IPS-NIHi7 (cell line): ENCODE data around the gene TC2N.
A peak's percentile ranks its signal among the peaks of the same experiment; 100 is the strongest.
"Not testable (repeated sequence)": the region's sequence is repeated elsewhere in the genome, so short reads cannot be mapped to it uniquely, and the experiment has no call there.

Experiments used
- DNase-seq: peaks from one replicate; pipeline ENCODE4 v3.0.0; 2012; ENCODE audit warnings: mixed read lengths; ENCODE audit errors: extremely low spot score

The TC2N gene

DNA sequence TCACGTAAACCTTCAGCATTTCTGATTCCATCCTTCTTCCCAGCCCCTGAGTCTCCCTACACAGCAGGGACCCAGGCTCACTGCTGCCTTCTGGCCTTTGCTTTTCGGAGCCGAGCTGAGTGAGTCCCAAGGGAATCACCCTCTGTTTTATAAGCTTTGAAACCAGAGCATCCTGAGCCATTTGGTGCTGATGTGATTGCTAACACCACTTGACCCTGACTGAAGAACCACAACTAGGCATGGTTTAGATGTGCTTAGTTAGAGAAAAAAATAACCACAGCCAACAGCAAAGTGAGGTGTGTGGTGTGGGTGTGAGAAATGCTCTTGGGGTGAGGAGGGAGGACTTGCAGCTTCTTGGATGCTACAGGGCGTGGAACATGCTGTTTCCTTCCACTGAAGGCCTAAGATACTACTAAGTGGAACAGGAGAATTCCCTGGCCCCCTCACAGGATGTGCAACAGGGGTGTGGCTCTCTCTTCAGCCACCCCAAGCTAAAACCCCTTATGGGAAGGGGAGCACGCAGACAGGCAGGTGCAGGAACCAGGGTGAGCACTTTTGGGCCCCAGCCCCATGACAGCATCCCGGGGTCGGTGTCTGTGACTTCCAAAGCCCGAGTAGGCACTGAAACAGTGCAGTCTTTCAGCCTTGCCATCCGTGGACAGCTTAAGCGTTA, at the start of gene TC2N:
TC2N (minus strand) TSS at position 221 of the 673 bp plus-strand sequence. CDS start 53,767 bp downstream, outside the sequence.
- no peak for DNase-seq

DNA sequence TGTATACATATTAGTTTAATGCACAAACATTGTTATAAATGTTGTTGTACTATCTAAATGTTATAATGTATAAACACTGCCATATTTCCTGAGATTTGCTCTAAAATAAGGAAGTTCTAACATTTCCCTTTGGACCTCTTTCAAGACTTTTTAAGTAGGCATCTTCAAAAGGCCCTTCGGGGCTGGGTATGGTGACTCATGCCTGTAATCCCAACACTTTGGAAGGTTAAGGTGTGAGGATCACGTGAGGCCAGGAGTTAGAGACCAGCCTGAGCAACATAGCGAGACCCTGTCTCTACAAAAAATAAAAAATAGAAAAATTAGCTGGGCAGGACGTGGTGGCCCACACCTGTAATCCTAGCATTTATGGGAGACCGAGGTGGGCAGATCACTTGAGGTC, 44.7 kb upstream of the TC2N start:
- no peak for DNase-seq

DNA sequence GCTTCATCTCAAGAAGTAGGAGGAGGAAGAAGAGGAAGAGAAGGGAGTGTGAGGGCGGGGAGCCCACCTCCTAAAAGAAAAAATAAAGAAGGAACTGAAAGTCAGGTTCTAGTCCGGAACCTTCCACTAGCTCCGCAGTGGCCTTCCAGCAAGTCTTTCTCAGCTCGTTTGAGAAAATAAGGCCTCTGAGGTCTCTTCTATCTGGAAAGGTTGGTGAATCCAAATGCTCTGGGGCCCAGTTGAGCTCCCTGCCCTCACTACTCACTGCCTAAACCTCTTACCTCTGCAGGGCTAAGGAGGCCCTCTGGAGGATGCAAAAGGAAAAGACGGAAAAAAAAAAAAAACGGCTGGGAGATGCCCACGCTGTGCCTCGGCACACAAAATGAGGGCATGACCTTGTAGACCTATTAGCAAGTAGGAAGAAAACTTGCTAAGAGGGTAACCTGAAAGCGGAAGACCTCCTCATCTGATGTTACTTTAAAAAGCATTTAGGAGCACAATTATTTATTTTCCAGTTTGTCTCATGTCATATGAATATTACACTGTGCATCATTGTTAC, 44.2 kb upstream of the TC2N start:
- DNase-seq, result peak; percentile 85

DNA sequence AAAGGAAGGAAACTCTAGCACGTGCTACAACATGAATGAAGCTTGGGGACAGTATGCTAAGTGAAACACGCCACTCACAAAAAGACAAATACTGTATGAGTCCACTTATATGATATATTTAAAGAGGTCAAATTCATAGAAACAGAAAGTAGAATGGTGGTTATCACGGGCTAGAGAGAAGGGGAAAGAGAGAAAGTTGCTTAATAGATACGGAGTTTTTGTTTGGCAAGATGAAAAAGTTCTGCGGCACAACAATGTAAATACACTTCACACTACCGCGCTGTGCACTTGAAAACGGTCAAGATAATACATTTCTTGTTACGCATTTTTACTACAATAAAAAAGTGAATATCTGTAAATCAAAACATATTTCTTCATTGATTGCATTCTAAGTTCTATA, 42.9 kb upstream of the TC2N start:
- DNase-seq, result no peak

DNA sequence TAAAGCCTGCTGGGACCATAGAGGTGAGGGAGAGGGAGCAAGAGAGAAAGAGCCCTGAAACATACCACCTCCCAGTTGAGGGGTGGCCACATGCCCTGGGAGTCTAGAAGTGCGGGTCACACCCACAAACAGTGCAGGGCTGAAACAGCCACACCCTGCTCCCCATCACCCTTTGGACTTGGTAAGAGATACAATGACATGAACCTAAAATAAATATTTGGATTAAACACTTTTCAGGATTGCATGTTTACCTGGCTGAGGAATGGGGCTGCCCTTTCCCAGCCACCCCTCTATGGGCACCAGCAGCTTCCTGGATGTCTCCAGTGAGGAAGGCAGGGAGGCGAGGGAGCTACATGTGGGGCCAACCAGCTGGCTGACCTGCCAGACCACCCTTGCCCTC, 39.0 kb upstream of the TC2N start:
- no peak for DNase-seq

DNA sequence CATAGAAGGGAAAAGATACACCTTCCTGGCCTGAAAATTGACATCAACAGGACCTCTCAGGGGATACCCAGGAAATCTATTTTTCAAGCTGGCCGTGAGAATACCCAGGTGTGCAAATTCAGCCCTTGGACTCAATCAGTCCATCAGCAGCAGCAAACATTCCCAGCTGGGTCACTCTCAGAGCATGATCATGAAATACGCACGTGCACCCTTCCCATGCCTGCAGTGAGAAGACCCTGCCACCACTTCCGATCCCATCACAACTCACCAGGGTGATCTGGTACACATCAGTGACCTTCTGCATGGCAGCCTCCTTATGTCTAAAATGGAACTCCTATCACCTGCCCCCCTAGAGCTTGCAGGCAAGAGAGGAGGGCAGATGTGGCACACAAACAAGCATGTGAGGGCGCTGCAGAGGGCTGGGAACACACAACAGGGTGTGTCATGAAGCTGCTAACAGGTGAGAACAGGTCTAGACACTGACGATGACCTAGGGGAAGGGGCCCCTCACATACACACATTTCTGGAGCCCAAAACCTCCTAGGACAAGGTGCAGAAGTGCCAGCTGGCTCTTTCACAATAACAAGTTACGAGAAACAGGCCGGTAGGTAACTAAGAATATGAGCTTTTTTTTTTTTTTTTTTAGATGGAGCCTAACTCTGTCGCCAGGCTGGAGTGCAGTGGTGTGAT, 37.8 kb upstream of the TC2N start:
- no peak for DNase-seq

DNA sequence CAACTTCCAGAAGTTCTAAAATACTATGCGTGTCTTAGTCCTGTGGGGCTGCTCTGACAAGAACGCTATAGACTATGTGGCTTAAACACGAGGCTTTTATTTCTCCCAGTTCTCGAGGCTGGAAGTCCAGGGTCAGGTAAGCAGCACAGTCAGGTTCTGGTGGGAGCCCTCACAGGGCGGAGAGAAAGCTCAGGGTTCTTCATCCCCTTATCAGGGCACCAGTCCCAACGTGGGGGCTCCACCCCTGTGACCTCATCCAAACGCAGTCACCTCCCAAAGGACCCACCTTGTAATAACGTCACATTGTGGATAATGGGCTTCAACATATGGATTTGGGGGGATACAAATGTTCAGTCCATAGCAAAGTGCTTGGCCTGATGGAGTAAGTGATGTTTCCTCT, 37.1 kb upstream of the TC2N start:
- no peak for DNase-seq

DNA sequence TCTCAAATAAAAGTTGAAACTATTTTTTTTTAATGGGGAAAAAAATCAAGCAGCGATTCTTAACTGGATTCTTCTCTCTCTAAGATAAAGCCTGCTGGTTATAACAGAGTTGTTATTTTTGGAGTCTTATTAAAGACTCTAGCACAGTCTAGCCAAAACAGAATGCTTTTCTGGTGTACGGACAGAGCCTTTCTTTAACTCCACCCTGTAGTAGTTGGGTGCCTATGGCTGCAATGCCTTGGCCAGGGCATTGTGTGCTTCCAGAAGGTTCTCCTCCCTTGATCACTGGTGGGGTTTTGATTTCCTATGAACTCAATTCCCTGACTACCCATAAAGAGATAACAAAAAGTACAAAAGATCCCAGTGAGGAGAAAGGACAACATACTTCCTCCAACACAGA, 35.7 kb upstream of the TC2N start:
- no peak for DNase-seq

DNA sequence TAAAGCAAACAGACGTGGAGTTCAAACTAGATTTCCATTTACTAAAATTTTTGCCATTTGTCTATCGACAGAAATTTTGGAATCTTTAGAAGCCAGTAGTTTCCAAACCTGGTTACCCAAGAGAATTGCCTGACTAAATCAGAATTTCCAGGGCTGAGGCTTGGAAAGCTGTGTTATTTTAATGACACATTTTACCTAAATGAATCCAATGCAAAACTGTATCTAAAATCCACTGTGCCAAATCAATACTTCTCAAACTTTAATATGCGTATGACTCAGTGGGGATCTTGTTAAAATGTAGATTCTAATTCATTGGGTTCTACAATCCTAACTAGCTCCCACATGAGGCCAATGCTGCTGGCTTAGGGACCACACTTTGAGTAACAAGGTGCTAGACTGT, 35.0 kb upstream of the TC2N start:
- DNase-seq, result no peak

DNA sequence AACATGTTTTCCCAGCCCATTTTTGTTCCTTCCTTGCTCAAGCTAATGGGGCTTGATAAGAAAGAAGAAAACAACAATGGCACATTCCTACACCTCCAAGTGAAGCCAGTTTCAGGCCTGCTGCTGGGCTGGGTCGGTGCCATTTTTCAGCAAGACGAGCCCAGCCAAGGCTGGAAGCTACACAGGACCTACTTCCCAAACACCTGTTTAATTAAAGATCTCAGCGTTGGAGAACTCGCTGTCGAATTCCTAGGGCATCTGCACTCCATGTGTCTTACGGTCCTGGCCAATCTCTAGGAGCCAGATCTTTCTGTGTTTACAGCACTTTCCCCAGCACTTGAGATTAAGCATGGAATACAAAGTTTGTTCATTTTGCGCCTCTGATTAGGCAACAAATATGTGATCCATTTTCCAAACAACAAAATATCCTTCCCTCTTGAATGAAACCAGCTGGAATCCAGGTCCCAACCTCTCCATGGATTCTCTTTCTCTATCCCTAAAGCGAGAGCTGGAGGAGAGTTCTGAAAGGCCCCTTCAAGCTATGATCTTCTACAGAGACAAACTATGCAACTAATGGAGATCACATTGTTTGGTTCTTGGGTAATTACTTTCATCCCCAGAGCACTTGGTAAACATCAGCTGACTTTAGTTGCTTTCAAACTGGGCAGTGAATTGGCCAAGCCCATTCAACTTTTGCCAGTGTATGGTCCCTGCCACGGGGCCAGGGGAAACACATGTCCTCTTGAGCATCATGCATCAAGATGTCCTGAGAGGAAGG, 34.3 kb upstream of the TC2N start:
- DNase-seq, result no peak

DNA sequence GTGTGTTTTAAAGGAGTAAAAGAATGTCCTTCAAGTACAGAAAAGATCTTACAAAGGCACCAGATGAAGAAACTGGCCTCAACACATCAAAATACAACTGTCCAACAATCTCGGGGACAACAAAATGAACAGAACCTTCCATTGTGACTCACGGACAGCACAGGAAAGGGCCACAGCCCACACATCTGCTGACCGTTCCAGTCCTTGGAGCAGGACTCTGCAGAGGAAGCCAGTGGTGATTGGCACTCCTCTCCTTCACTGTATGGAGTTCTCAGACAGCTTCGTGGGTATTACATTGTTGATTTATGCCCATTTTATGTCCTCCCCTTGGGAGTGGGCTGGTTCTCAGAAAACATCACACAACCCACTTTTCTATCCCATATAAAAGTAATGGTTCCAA, 32.5 kb upstream of the TC2N start:
- DNase-seq, result no peak

DNA sequence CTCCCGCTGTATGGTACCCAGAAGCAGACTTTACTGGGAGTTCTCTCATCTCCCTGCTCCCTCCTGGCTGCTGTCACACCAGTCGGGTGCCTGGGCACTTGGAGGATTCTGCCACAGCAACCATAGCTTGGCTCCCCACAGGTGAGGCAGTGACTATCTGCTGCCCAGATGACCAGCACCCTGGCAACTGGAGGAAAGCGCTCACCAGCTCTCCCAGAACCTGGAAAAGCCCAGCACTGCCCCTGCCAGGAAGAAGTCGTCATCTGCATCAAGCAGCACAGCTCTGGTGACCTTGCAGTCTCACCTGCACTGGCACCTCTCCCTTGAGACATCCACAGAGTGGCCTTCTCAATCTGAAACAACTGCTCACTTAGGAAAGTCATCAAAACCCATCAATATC, 31.9 kb upstream of the TC2N start:
- no peak for DNase-seq

DNA sequence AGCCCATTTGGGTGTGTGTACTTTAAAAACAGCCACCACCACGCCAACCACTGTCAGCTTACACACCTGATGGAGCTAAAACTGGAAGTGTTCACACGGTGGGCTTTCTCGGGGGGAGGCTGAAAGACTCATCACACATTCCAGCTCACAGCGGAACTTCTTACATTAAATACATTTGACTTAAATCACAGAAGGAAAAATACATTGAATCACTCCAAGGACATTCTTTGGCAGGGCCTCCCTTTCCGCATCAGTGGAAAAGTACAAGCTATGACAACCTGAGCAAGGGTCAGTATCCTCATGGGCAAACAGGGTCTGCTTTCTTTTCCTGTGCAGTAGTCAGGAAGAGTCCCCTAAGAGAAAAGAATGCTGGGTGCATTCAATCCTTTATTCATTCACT, 31.0 kb upstream of the TC2N start:
- no peak for DNase-seq

DNA sequence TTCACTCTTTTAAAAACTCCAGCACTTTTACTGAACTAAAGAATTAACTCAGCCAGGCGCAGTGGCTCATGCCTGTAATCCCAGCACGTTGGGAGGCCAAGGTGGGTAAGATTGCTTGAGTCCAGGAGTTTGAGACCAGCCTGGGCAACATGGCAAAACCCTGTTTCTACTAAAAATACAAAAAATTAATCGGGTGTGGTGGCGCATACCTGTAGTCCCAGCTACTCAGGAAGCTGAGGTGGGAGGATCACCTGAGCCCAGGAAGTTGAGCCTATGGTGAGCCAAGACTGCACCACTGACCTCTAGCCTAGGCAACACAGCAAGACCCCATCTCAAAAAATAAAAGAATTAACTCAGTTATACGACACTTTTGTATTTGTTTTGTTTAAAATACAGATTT, 30.4 kb upstream of the TC2N start:
- DNase-seq, result not testable (repeated sequence)

DNA sequence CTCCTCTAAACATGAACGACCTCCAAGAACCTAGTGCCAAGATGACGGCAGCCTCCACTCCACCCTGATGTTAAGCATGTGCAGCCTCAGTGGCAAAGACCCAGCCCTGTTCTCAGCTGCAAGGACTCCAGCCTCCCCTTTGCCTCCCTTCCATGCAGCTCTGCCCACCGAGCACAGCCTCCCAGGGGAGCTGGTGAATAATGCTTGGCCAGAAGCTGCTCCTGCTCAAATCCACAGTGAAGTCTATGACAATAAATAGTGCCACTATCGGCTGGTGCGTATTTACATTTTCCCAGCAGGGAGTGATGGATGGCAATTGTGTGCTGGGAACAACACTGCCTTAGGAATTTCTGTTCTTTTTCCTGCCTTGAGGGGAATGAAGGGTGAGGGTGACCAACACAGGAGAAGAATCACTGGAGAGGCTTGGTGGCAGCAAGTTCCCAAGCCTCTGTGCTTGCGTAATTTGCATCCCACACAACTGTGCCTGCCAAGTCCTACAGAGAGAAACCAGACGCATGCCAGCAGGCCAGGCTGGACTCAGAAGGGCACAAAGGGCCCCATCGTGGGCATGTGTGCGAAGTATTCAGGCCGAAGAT, 29.9 kb upstream of the TC2N start:
- DNase-seq, result no peak

DNA sequence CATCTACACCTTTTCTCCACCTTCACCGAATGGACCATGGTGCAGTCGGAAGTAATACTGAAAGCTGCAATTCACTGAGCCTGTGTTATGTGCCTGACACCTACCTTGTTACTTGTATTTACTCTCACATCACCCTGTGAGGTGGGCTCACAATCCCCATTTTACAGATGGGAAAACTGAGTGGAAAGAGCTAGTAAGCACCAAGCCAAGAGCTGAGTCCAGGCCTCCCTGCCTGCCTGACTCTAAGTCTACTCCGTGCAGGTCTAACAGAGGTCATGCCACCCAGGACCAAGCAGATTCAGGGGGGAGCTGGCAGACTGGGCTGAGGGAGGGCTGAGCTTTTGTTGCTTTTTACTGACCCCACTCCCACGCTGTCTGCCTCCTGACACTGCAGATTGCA, 29.1 kb upstream of the TC2N start:
- DNase-seq, result no peak

DNA sequence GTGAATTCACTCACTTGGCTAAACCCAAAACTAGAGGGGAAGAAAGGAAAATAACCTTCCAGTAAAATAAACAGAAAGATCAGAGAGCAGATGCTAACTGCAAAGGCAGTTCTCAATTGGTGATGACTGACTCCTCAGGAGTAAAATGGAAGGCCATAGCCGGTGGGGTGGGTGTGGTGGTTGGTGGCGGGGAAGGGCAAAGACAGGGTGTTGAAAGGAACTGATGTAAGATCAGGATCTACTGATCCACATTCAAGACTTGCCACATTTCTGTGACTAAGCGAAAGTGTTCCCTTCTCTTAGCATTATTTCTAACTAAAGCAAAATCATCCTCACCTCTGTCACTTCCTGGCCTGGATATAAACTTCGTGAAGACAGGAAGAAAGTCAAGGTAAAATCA, 26.3 kb upstream of the TC2N start:
- no peak for DNase-seq

DNA sequence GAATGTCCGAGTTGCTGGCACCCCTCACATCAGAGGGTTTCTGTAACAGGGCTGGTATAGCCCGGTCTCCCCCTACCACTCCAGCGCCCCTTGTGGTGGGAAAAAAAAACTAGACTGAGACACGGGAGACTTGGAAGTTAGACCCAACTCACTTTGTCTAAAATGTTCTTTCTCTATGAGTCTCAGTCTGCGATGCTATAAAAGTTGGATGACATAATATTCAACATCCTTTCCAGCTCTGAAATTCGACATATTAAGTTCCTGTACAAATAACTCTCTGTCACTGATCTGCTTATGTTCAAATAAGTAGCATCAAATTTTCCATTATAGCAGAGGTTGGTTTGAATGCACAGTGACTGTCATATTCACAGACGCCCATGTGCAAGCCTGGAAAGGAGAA, 25.7 kb upstream of the TC2N start:
- DNase-seq, result peak; percentile 85

DNA sequence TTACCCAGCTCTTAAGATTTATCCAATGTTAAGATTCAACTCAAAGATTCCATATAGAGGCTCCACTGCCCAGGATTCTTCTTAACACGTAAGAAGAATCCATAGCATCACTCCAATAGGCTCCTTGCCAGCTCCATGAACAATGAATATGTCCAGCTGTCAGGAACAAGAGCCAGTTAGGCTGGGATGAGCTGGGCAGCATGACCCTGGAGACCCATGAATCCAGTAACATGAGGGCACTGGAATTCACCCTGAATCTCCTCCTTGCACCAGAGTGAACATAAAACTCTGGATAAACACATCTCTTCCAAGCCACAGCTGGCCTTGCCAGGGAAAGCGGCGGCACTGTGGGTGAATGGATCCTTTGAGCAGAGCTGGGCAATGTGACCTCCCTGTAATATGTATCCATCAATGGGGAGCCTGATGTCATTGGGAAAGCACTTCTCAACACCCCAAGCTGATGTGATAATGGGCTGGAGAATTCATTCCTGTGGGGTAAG, 24.4 kb upstream of the TC2N start:
- DNase-seq, result no peak

DNA sequence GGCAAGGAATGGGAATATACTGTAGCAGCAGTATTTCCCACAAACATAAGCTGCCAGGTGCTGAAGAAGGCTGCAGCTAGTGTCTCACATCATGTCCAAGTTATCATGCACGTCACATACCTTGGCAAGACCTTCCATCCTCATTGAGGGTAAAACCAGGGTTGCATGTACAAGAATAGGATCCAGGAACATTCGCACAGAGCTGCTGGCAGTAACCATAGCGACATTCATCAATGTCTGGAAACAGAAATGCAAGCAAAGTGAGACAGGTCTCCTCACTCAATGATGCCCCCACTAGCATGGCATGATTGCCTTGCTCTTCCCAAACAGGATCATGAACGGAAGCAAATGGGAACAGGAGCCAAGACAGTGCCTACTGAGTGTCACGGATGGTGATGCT, 23.8 kb upstream of the TC2N start:
- no peak for DNase-seq

DNA sequence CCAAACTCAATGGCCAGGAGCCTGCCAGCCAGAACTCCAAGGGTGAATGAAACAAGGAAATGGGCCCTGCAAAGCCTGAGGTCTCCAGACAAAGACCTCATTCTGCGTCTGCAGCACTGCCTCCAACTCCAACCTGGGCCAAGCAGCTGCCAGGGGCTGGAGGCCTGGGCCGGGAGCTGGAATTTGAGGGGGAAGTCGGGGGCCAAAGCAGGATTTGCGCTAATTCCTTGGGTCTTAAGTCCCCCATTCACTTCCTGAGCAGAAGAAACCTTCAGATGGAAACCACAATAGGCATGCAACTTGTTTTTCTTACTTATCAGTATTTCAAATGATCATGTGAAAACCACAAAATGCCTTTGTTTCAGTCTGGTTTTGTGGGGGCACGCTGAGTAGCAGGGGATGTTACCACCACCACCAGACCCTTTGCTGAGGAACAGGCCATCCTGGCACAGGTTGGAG, 23.0 kb upstream of the TC2N start:
- no peak for DNase-seq
